Skeletal muscle satellite cell (primary cell): ENCODE measurements around the gene MAB21L3.
A peak's percentile ranks its signal among the peaks of the same experiment; 100 is the strongest.

Experiments
- H3K27me3 ChIP-seq: 2 replicates; pipeline ENCODE4 v1.7.0; 2013; ENCODE audit warnings: low read length; ENCODE audit not compliant: control insufficient read depth, insufficient read depth
- H3K36me3 ChIP-seq: 2 replicates; pipeline ENCODE4 v1.7.0; 2013; ENCODE audit warnings: mild to moderate bottlenecking, control low read depth, low read length; ENCODE audit not compliant: insufficient read depth
- H3K4me1 ChIP-seq: 2 replicates; pipeline ENCODE4 v1.7.0; 2013; ENCODE audit warnings: low read length; ENCODE audit not compliant: control insufficient read depth, insufficient read depth
- H3K4me2 ChIP-seq: 2 replicates; pipeline ENCODE4 v1.7.0; 2013; ENCODE audit warnings: mild to moderate bottlenecking, low read length
- H3K4me3 ChIP-seq: 2 replicates; pipeline ENCODE4 v1.7.0; 2013; ENCODE audit warnings: low read length
- H3K9ac ChIP-seq: 2 replicates; pipeline ENCODE4 v1.7.0; 2013; ENCODE audit warnings: mild to moderate bottlenecking, low read depth, low read length, moderate library complexity
- H3K9me3 ChIP-seq: replicated peaks from 2 replicates; pipeline ENCODE4 v1.7.0; 2013; ENCODE audit warnings: mild to moderate bottlenecking, control low read depth, low read length

The MAB21L3 gene

GRCh38 chr1:116168277-116169032 is 57.3 kb downstream of the MAB21L3 start:
- Histone ChIP-seq H3K4me1 (peaks cover 4% of the 10 kb centered on the region), H3K4me3 (peak overlapping the region; percentile 68), H3K9me3 (no peaks in the 10 kb centered on the region), H3K36me3 (no peaks in the 10 kb centered on the region), H3K27me3 (peaks cover 49% of the 10 kb centered on the region), H3K9ac (peak overlapping the region; percentile 62), H3K4me2 (peak overlapping the region; percentile 74)

- Histone ChIP-seq H3K4me2 (no peak overlapping the region), H3K36me3 (no peaks in the 10 kb centered on the region), H3K4me1 (peaks cover 4% of the 10 kb centered on the region), H3K9me3 (no peaks in the 10 kb centered on the region), H3K27me3 (peaks cover 51% of the 10 kb centered on the region), H3K9ac (no peak overlapping the region), H3K4me3 (no peak overlapping the region)
Observed at GRCh38 chr1:116169898-116170297, 58.7 kb downstream of the MAB21L3 start.

- peaks cover 4% of the 10 kb centered on the region for H3K4me1 ChIP-seq
- no peak overlapping the region for H3K9ac ChIP-seq
- H3K36me3 ChIP-seq: no peaks in the 10 kb centered on the region
- no peaks in the 10 kb centered on the region for H3K9me3 ChIP-seq
- no peak overlapping the region for H3K4me2 ChIP-seq
- no peak overlapping the region for H3K4me3 ChIP-seq
- peaks cover 56% of the 10 kb centered on the region for H3K27me3 ChIP-seq
Observed at GRCh38 chr1:116170721-116171589, 59.8 kb downstream of the MAB21L3 start.

GRCh38 chr1:116172666-116173065 is 61.5 kb downstream of the MAB21L3 start:
- no peak overlapping the region for H3K4me3 ChIP-seq
- H3K36me3 ChIP-seq: no peaks in the 10 kb centered on the region
- no peaks in the 10 kb centered on the region for H3K9me3 ChIP-seq
- peaks cover 55% of the 10 kb centered on the region for H3K27me3 ChIP-seq
- H3K9ac ChIP-seq: no peak overlapping the region
- no peak overlapping the region for H3K4me2 ChIP-seq
- peaks cover 4% of the 10 kb centered on the region for H3K4me1 ChIP-seq

- Histone ChIP-seq H3K27me3 (peaks cover 51% of the 10 kb centered on the region), H3K4me1 (no peaks in the 10 kb centered on the region)
Observed at GRCh38 chr1:116175611-116176010, 64.4 kb downstream of the MAB21L3 start.

GRCh38 chr1:116176306-116176789 is 65.1 kb downstream of the MAB21L3 start:
- Histone ChIP-seq H3K9me3 (no peaks in the 10 kb centered on the region), H3K4me3 (no peak overlapping the region), H3K27me3 (peaks cover 55% of the 10 kb centered on the region), H3K4me1 (no peaks in the 10 kb centered on the region), H3K36me3 (no peaks in the 10 kb centered on the region), H3K4me2 (no peak overlapping the region), H3K9ac (no peak overlapping the region)

More at GRCh38 chr1:116175611-116176010, 64.4 kb downstream of the MAB21L3 start:
- Histone ChIP-seq H3K36me3 (no peaks in the 10 kb centered on the region), H3K9me3 (no peaks in the 10 kb centered on the region), H3K4me2 (no peak overlapping the region), H3K4me3 (no peak overlapping the region), H3K9ac (no peak overlapping the region)

GRCh38 chr1:116177861-116178260 is 66.7 kb downstream of the MAB21L3 start:
- H3K4me1 ChIP-seq: no peaks in the 10 kb centered on the region
- no peaks in the 10 kb centered on the region for H3K9me3 ChIP-seq
- H3K9ac ChIP-seq: no peak overlapping the region
- H3K27me3 ChIP-seq: peaks cover 47% of the 10 kb centered on the region
- no peaks in the 10 kb centered on the region for H3K36me3 ChIP-seq
- H3K4me2 ChIP-seq: no peak overlapping the region
- no peak overlapping the region for H3K4me3 ChIP-seq

GRCh38 chr1:116178837-116179236 is 67.6 kb downstream of the MAB21L3 start:
- Histone ChIP-seq H3K27me3 (peaks cover 46% of the 10 kb centered on the region), H3K36me3 (no peaks in the 10 kb centered on the region), H3K4me1 (no peaks in the 10 kb centered on the region), H3K4me2 (no peak overlapping the region), H3K9ac (no peak overlapping the region), H3K9me3 (no peaks in the 10 kb centered on the region), H3K4me3 (no peak overlapping the region)

GRCh38 chr1:116179419-116179818 is 68.2 kb downstream of the MAB21L3 start:
- H3K27me3 ChIP-seq: peaks cover 44% of the 10 kb centered on the region
- no peaks in the 10 kb centered on the region for H3K36me3 ChIP-seq
- H3K4me2 ChIP-seq: no peak overlapping the region
- H3K9me3 ChIP-seq: no peaks in the 10 kb centered on the region
- H3K9ac ChIP-seq: no peak overlapping the region
- H3K4me1 ChIP-seq: no peaks in the 10 kb centered on the region
- no peak overlapping the region for H3K4me3 ChIP-seq

- no peak overlapping the region for H3K9ac ChIP-seq
Observed at GRCh38 chr1:116179964-116180363, 68.8 kb downstream of the MAB21L3 start.

GRCh38 chr1:116182019-116182714 is 71.0 kb downstream of the MAB21L3 start:
- Histone ChIP-seq H3K4me3 (no peak overlapping the region), H3K9me3 (no peaks in the 10 kb centered on the region), H3K4me1 (no peaks in the 10 kb centered on the region), H3K36me3 (no peaks in the 10 kb centered on the region), H3K27me3 (peaks cover 34% of the 10 kb centered on the region), H3K9ac (no peak overlapping the region), H3K4me2 (no peak overlapping the region)

More at GRCh38 chr1:116179964-116180363, 68.8 kb downstream of the MAB21L3 start:
- Histone ChIP-seq H3K9me3 (no peaks in the 10 kb centered on the region), H3K27me3 (peaks cover 44% of the 10 kb centered on the region), H3K4me2 (no peak overlapping the region), H3K36me3 (no peaks in the 10 kb centered on the region), H3K4me1 (no peaks in the 10 kb centered on the region), H3K4me3 (no peak overlapping the region)
